Neuron (in vitro differentiated cells): Measurements from ENCODE around the gene ELFN1.

ENCODE experiments used
- H2AFZ ChIP-seq: one replicate; pipeline ENCODE4 v1.6.1; 2013; ENCODE audit warnings: low read depth, mild to moderate bottlenecking, inconsistent platforms, low read length, moderate library complexity
- H3K27me3 ChIP-seq: one replicate; pipeline ENCODE4 v1.6.1; 2013; ENCODE audit warnings: low read length; ENCODE audit not compliant: insufficient read depth
- H3K36me3 ChIP-seq: one replicate; pipeline ENCODE4 v1.6.1; 2013; ENCODE audit warnings: low read length; ENCODE audit not compliant: insufficient read depth
- H3K4me1 ChIP-seq: one replicate; pipeline ENCODE4 v1.6.1; 2013; ENCODE audit warnings: low read length; ENCODE audit not compliant: insufficient read depth
- H3K4me3 ChIP-seq: 2 replicates; pipeline ENCODE4 v1.5.1; 2013; ENCODE audit warnings: mild to moderate bottlenecking, low read length, moderate library complexity
- H3K9me3 ChIP-seq: one replicate; pipeline ENCODE4 v1.6.1; 2013; ENCODE audit warnings: low read length

Gene ELFN1

DNA sequence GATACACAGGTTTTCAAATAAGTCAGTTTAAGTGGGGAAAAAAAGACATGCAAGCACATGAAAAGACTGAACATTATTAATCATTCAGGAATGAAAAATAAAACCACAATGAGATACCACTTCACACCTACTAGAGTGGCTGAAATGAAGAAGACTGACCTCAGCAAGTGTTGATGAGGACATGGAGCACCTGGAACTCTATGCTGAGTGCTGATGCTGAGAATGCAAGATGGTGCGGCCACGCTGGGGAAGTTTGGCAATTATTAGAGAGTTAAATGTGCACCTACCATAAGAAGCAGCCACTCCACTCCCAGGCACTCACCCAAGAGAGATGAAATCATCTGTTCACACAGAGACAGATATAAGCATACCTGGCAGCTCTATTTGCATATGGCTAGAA lies 32.9 kb upstream of the ELFN1 start:
- Histone ChIP-seq H2AFZ (no peak overlapping the region), H3K4me3 (no peak overlapping the region), H3K4me1 (no peaks in the 10 kb centered on the region), H3K27me3 (no peaks in the 10 kb centered on the region), H3K36me3 (no peaks in the 10 kb centered on the region), H3K9me3 (peaks cover 14% of the 10 kb centered on the region)

DNA sequence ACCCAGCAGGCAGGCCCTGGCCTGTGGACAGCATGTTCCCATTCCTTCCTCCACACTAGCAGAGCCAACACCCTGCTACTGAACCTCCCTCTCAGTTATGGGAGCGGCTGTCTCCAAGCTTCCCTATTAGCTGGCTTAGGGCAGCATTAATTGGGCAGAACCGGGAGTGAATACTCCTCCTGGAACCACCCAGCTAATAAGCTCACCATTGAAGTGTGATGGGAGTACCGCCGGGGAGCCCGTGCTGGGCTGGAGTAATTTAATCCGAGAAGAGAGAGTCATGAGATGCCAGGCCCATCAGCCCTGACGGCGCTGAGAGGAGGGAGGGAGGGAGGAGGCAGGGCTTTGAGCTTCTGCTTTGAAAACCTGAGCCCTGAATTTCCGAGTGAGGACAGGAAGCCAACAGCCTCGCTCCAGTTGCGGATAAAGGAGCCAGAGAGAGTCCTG lies 31.8 kb upstream of the ELFN1 start:
- Histone ChIP-seq H3K27me3 (no peaks in the 10 kb centered on the region), H3K4me3 (no peak overlapping the region), H2AFZ (no peak overlapping the region), H3K9me3 (peaks cover 14% of the 10 kb centered on the region), H3K4me1 (no peaks in the 10 kb centered on the region), H3K36me3 (no peaks in the 10 kb centered on the region)

DNA sequence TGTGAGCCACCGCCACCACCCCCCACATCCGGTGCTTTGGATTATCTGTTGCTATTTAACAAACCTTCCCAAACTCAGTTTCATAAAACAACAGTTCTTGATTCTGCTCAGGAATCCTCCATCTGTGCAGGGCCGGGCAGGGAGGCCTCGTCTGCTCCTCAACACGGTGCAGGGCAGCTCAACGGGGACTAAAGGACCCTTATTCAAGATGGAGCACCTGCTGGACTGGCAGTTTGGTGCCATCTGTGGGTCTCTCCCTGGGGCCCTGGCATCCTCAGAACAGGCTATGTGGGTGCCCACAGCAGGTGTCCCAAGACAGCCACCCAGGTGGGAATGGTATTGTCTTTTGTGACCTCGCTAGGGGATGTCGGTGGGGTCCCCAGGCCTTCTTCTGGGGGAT lies 31.0 kb upstream of the ELFN1 start:
- Histone ChIP-seq H3K4me1 (no peaks in the 10 kb centered on the region), H3K36me3 (no peaks in the 10 kb centered on the region), H3K9me3 (peaks cover 14% of the 10 kb centered on the region), H2AFZ (no peak overlapping the region), H3K27me3 (no peaks in the 10 kb centered on the region), H3K4me3 (no peak overlapping the region)

DNA sequence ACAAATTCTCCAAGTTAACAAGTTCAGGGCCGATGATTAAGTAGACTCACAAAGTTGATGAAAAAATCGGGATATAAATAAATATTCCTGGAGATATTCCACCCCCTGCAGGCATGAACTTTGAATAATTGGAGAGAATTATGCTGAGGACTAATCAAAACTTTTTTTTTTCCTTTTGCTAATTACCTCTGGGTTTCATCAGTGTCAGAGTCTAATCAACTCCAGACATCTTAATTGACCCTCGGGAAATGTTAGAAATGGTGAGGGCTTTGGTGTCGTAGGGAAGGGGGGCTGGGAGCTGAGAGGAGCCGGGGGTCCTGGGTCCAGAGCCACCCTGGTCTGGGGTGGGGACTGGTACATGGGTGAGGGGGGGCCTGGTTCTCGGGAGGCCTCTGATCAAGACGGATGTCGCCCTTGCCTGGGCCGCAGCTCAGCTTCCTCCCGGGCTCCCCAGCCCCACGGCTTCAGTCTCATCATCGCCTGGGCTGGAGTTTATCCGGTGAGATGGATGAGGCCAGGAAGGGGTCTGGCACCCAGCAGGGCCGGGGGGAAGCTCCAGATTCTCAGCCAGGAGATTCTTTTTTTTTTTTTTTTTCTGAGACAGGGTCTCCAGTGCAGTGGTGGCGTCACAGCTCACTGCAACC lies 30.4 kb upstream of the ELFN1 start:
- H3K4me1 ChIP-seq, result no peaks in the 10 kb centered on the region

DNA sequence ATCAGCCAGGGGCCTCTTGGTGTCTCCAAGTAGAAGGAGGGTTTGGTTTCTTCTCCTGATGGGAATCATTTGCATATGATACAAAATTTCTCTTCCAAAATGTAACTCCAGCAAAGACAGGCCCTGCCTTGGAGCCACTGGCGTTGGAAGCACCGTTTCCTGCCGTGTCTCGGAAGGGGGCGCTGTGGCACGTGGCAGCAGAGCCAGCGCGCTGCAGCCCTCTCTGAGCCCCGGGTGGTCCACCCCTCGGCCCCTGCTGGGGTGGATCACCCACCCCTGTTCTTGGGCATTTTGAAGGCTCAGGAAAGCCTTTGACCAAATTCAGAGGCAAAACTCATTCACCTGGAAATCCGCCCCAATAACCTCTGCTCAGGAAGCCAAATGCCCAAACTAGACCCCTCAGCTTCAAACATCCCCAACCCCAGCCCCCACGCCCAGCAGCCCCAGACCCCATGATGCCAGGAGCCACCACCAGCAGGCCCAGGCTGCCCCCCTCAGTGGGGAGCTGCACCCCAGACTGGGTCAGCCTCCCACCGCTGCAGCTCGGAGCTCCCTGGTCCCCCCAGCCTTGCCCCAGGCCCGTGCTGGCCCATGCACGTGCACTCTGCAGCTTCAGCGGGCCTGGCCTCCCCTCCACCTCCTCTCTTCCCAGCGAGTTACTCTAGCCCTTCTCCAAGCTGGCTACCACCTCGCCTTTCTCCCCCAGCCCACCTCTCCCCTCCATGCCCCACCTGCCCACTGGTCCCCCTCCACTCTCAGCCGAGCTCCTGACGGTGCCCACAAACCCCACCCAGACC lies 29.5 kb upstream of the ELFN1 start:
- H3K36me3 ChIP-seq, result no peaks in the 10 kb centered on the region
- no peaks in the 10 kb centered on the region for H3K4me1 ChIP-seq
- H3K9me3 ChIP-seq, result peaks cover 6% of the 10 kb centered on the region
- no peaks in the 10 kb centered on the region for H3K27me3 ChIP-seq
- no peak overlapping the region for H3K4me3 ChIP-seq
- no peak overlapping the region for H2AFZ ChIP-seq

More for the DNA sequence above, 30.4 kb upstream of the ELFN1 start:
- Histone ChIP-seq H3K36me3 (no peaks in the 10 kb centered on the region), H3K27me3 (no peaks in the 10 kb centered on the region), H3K9me3 (peaks cover 13% of the 10 kb centered on the region), H2AFZ (no peak overlapping the region), H3K4me3 (no peak overlapping the region)

DNA sequence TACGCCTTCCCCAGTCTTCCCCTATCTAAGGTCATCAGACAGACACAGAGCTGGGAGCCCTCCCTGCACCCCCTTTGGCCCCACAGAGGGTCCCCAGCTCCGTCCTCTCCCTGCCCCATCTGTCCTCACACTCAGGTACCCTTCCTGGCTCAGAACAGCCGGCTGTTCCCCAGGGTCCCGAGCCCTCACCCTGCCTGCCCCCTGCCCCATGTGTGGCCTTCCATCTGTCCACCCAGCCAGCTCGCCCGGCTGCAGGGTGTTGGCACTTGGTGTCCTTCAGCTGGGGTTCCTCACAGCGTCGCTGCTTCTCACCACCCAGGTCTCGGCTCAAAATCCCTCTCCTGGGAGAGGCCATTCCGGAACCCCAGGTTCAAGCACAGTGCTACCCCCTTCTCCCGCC lies 28.9 kb upstream of the ELFN1 start:
- Histone ChIP-seq H2AFZ (no peak overlapping the region), H3K9me3 (peaks cover 5% of the 10 kb centered on the region), H3K4me1 (peaks cover 1% of the 10 kb centered on the region), H3K27me3 (no peaks in the 10 kb centered on the region), H3K4me3 (no peak overlapping the region), H3K36me3 (no peaks in the 10 kb centered on the region)

DNA sequence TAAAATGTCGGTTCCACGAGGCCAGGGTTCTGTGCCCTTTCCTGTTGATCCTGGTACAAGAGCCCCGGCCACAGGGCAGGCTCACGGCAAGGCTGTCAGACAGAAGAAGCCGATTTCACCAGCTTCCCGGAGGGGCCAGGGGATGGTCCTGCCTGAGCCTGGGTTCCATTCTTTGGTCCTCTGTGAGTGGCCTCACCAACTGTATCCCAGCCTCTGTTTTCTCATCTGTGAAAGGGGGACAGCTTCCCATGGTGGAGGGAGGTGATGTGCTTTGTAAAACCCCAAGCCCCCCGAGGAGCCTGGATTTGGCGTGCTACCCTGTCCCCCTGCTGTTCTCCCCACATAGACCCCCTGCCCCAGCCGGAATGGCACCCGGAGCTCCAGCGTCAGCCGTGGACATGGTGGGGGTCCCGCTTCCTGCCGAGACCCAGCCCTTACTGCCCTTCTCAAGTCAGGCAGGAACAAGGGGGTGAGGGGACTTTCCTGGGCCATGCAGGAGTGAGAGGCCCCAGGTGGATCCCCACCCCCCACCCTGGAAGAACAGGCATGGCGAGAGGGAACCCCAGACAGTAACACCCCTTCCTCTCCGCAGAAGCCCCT lies 28.3 kb upstream of the ELFN1 start:
- H3K4me1 ChIP-seq, result peaks cover 7% of the 10 kb centered on the region
- no peak overlapping the region for H2AFZ ChIP-seq
- H3K4me3 ChIP-seq, result no peak overlapping the region
- no peaks in the 10 kb centered on the region for H3K36me3 ChIP-seq
- no peaks in the 10 kb centered on the region for H3K27me3 ChIP-seq
- peaks cover 5% of the 10 kb centered on the region for H3K9me3 ChIP-seq

DNA sequence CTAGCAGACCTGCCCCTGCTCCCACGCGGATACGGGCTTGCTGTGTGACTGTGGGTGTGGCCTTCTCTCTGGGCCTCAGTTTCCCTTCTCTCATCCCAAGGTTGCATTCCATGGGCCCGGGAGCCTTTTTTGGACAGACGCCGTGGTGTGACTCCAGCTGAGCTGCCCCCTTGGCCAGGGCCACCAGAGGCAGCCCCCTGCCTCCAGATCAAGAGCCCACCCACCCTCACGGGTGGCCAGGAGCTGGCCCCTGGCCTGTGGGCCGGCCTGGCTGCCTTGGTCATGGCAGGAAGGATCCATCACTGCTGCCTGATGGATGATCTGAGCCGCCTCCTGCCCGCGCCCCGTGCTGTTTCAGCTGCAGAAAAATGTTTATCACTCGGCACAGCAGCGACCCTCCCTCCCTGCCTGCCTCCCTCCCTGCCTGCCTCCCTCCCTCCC lies 27.8 kb upstream of the ELFN1 start:
- Histone ChIP-seq H3K4me3 (no peak overlapping the region), H2AFZ (no peak overlapping the region), H3K4me1 (peaks cover 12% of the 10 kb centered on the region), H3K9me3 (peaks cover 2% of the 10 kb centered on the region), H3K36me3 (no peaks in the 10 kb centered on the region), H3K27me3 (no peaks in the 10 kb centered on the region)

DNA sequence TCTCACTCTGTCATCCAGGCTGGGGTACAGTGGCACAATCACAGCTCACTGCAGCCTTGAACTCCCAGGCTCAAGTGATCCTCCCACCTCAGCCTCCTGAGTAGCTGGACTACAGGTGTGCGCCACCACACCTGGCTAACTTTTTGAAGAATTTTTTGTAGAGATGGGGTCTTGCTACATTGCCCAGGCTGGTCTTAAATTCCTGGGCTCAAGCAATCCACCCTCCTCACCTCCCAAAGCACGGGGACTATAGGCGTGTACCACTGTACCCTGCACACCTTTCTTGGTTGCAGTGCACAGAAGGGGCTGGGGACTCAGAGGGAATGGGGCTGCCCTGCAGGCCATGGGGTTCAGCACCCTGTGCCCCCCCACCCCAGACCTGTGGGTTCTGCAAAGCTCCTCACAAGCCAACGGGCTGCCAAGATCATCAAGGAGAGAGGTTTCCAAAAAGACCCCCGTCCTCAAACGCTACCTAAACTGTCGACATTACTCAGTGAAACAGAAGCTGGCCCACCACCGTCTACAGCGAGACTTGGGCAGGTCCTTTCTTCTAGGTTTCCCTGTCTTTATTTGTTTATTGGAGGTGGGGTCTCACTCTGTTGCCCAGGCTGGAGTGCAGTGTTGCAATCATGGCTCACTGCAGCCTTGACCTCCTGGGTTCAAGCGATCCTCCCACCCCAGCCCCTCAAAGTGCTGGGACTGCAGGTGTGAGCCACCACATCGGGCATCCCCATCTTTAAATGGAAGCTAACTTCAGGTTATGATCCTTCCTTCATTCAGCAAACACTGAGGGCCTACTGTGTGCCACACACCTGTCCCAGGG lies 26.6 kb upstream of the ELFN1 start:
- H3K9me3 ChIP-seq, result no peaks in the 10 kb centered on the region
- H3K4me1 ChIP-seq, result peaks cover 24% of the 10 kb centered on the region
- H3K27me3 ChIP-seq, result no peaks in the 10 kb centered on the region
- no peak overlapping the region for H3K4me3 ChIP-seq
- no peak overlapping the region for H2AFZ ChIP-seq
- no peaks in the 10 kb centered on the region for H3K36me3 ChIP-seq

DNA sequence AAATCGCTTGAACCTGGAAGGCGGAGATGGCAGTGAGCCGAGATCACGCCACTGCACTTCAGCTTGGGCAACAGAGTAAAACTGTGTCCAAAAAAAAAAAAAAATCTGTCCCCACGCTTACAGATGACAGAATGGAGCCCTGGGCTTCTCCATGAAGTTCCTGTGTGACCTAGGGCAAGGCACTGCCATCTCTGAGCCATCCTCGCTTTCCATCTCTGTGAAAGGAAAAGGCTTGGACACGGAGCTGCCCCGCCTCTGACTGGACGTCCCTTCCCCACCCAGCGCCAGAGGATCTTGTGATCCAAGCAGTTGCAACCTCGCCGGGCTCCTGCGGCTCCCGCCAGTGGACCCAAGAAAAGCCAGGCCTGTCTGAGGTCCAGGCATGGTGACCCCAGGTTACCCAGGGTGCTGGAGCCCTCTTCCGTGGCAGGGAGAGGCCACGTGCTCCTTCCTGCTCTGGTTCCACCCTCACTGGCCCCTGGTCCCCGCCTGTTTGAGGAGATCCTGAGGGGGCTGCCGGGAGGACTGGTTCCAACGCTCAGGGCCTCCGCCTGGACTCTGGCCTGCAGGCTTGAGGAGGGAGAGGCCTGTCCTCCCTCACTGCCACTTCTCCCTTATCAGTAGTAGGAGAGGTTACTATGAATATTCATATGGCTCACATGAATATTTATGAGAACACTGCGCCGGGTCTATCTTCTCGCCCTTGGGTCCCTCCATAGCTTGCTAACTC lies 25.6 kb upstream of the ELFN1 start:
- no peaks in the 10 kb centered on the region for H3K36me3 ChIP-seq
- peaks cover 27% of the 10 kb centered on the region for H3K4me1 ChIP-seq
- no peaks in the 10 kb centered on the region for H3K27me3 ChIP-seq
- no peaks in the 10 kb centered on the region for H3K9me3 ChIP-seq
- no peak overlapping the region for H3K4me3 ChIP-seq
- H2AFZ ChIP-seq, result no peak overlapping the region

- no peaks in the 10 kb centered on the region for H3K27me3 ChIP-seq
Observed at GRCh38 chr7:1645071-1645409, 25.0 kb upstream of the ELFN1 start.

GRCh38 chr7:1645476-1645875 lies 24.6 kb upstream of the ELFN1 start:
- no peak overlapping the region for H2AFZ ChIP-seq
- no peak overlapping the region for H3K4me3 ChIP-seq
- no peaks in the 10 kb centered on the region for H3K27me3 ChIP-seq
- no peaks in the 10 kb centered on the region for H3K36me3 ChIP-seq
- H3K4me1 ChIP-seq, result peaks cover 27% of the 10 kb centered on the region
- H3K9me3 ChIP-seq, result no peaks in the 10 kb centered on the region

More at GRCh38 chr7:1645071-1645409, 25.0 kb upstream of the ELFN1 start:
- no peaks in the 10 kb centered on the region for H3K36me3 ChIP-seq
- peaks cover 27% of the 10 kb centered on the region for H3K4me1 ChIP-seq
- H3K4me3 ChIP-seq, result no peak overlapping the region
- no peaks in the 10 kb centered on the region for H3K9me3 ChIP-seq
- no peak overlapping the region for H2AFZ ChIP-seq
